ENCODE data around the gene TPP1.

TPP1 gene

GRCh38 chr11:6568191-6568918 lies 50.9 kb downstream of the TPP1 start:
- Histone ChIP-seq H3K9me3 (no peaks in the 10 kb centered on the region), H3K36me3 (no peaks in the 10 kb centered on the region), H3K27ac (no peak overlapping the region), H3K4me3 (ENCODE audit: low read depth in 1 of 2, low read length in 1 of 2) (no peak overlapping the region), H3K4me1 (ENCODE audit: control insufficient read depth in 1 of 2, insufficient read depth in 1 of 2, low read depth in 1 of 2, low read length in 1 of 2) (no peaks in the 10 kb centered on the region), H3K27me3 (peaks cover 8% of the 10 kb centered on the region)
- TF ChIP-seq CTCF (IDR thresholded peaks at IDR 0.05) = no peak

- Histone ChIP-seq H3K9me3 (no peaks in the 10 kb centered on the region), H3K27ac (no peak overlapping the region), H3K4me3 (ENCODE audit: low read depth in 1 of 2, low read length in 1 of 2) (no peak overlapping the region), H3K4me1 (ENCODE audit: control insufficient read depth in 1 of 2, insufficient read depth in 1 of 2, low read depth in 1 of 2, low read length in 1 of 2) (no peaks in the 10 kb centered on the region), H3K36me3 (no peaks in the 10 kb centered on the region), H3K27me3 (peaks cover 8% of the 10 kb centered on the region)
- no peak for TF ChIP-seq CTCF (IDR thresholded peaks at IDR 0.05)
Observed at GRCh38 chr11:6567371-6567745, 51.9 kb downstream of the TPP1 start.

GRCh38 chr11:6566704-6567370 lies 52.4 kb downstream of the TPP1 start:
- Histone ChIP-seq H3K9me3 (no peaks in the 10 kb centered on the region), H3K27me3 (peaks cover 8% of the 10 kb centered on the region), H3K36me3 (no peaks in the 10 kb centered on the region), H3K27ac (no peak overlapping the region), H3K4me3 (ENCODE audit: low read depth in 1 of 2, low read length in 1 of 2) (no peak overlapping the region), H3K4me1 (ENCODE audit: control insufficient read depth in 1 of 2, insufficient read depth in 1 of 2, low read depth in 1 of 2, low read length in 1 of 2) (no peaks in the 10 kb centered on the region)
- TF ChIP-seq CTCF (IDR thresholded peaks at IDR 0.05) = no peak

- Histone ChIP-seq H3K4me3 (ENCODE audit: low read depth in 1 of 2, low read length in 1 of 2) (no peak overlapping the region), H3K27ac (no peak overlapping the region), H3K27me3 (peaks cover 4% of the 10 kb centered on the region), H3K36me3 (no peaks in the 10 kb centered on the region), H3K9me3 (no peaks in the 10 kb centered on the region), H3K4me1 (ENCODE audit: control insufficient read depth in 1 of 2, insufficient read depth in 1 of 2, low read depth in 1 of 2, low read length in 1 of 2) (no peaks in the 10 kb centered on the region)
- no peak for TF ChIP-seq CTCF (IDR thresholded peaks at IDR 0.05)
Observed at GRCh38 chr11:6565988-6566703, 53.1 kb downstream of the TPP1 start.

GRCh38 chr11:6565325-6565724 lies 53.9 kb downstream of the TPP1 start:
- H3K27me3 ChIP-seq = no peaks in the 10 kb centered on the region
- H3K4me1 ChIP-seq (ENCODE audit: control insufficient read depth in 1 of 2, insufficient read depth in 1 of 2, low read depth in 1 of 2, low read length in 1 of 2) = no peaks in the 10 kb centered on the region
- H3K27ac ChIP-seq = no peak overlapping the region
- no peak overlapping the region for H3K4me3 ChIP-seq (ENCODE audit: low read depth in 1 of 2, low read length in 1 of 2)
- TF ChIP-seq CTCF (IDR thresholded peaks at IDR 0.05) = no peak
- no peaks in the 10 kb centered on the region for H3K36me3 ChIP-seq
- H3K9me3 ChIP-seq = no peaks in the 10 kb centered on the region

Measured in neutrophil (primary cell).